ENCODE measurements around the gene FOSL1.
"Not testable (repeated sequence)": the region's sequence is repeated elsewhere in the genome, so short reads cannot be mapped to it uniquely, and the experiment has no call there.

Gene FOSL1

DNA sequence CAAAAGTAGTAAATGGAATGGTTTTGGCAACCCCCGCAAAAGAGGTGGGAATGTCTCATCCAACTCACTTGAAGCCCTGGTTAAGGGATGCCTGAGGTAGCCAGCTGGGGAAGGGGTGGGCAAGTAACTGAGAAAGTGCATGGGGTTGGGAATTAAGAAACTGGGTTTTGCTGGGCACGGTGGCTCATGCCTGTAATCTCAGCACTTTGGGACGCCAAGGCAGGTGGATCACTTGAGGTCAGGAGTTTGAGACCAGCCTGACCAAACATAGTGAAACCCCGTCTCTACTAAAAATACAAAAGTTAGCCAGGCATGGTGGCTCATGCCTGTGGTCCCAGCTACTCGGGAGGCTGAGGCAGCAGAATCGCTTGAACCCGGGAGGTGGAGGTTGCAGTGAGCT is 51.5 kb downstream of the FOSL1 start:
- peaks cover 21 to 24% of the 10 kb centered on the region in 2 donors for H3K36me3 ChIP-seq (ENCODE audit: control insufficient read depth in 2 of 2, insufficient read depth in 2 of 2, low read length in 2 of 2)
- H3K4me3 ChIP-seq (ENCODE audit: low read length in 2 of 2); H3K9ac ChIP-seq (ENCODE audit: low read length in 2 of 2): not testable (repeated sequence)

GRCh38 chr11:65847746-65848145 is 52.4 kb downstream of the FOSL1 start:
- no peak overlapping the region for H3K27ac ChIP-seq (ENCODE audit: low read length)
- H3K27me3 ChIP-seq (ENCODE audit: control insufficient read depth in 1 of 2, insufficient read depth in 2 of 2, low read length in 2 of 2): no peaks in the 10 kb centered on the region
- H3K9ac ChIP-seq (ENCODE audit: low read length in 2 of 2): no peak overlapping the region
- H3K36me3 ChIP-seq (ENCODE audit: control insufficient read depth in 2 of 2, insufficient read depth in 2 of 2, low read length in 2 of 2): peaks cover 12 to 16% of the 10 kb centered on the region in 2 donors
- H3K9me3 ChIP-seq (ENCODE audit: control insufficient read depth in 2 of 2, low read length in 2 of 2): peaks cover 0 to 7% of the 10 kb centered on the region in 2 donors
- H3K4me1 ChIP-seq (ENCODE audit: control insufficient read depth, insufficient read depth, low read length): no peaks in the 10 kb centered on the region
- H3K4me3 ChIP-seq (ENCODE audit: low read length in 2 of 2): no peak overlapping the region

More for the DNA sequence above, 51.5 kb downstream of the FOSL1 start:
- H3K27me3 ChIP-seq (ENCODE audit: control insufficient read depth in 1 of 2, insufficient read depth in 2 of 2, low read length in 2 of 2); H3K9me3 ChIP-seq (ENCODE audit: control insufficient read depth in 2 of 2, low read length in 2 of 2); H3K4me1 ChIP-seq (ENCODE audit: control insufficient read depth, insufficient read depth, low read length); H3K27ac ChIP-seq (ENCODE audit: low read length): not testable (repeated sequence)

- H3K36me3 ChIP-seq (ENCODE audit: control insufficient read depth in 2 of 2, insufficient read depth in 2 of 2, low read length in 2 of 2): no peaks in the 10 kb centered on the region
- no peak overlapping the region for H3K4me3 ChIP-seq (ENCODE audit: low read length in 2 of 2)
- no peaks in the 10 kb centered on the region for H3K4me1 ChIP-seq (ENCODE audit: control insufficient read depth, insufficient read depth, low read length)
- H3K27me3 ChIP-seq (ENCODE audit: control insufficient read depth in 1 of 2, insufficient read depth in 2 of 2, low read length in 2 of 2): no peaks in the 10 kb centered on the region
- no peaks in the 10 kb centered on the region for H3K9me3 ChIP-seq (ENCODE audit: control insufficient read depth in 2 of 2, low read length in 2 of 2)
- no peak overlapping the region for H3K27ac ChIP-seq (ENCODE audit: low read length)
- no peak overlapping the region for H3K9ac ChIP-seq (ENCODE audit: low read length in 2 of 2)
Measured at GRCh38 chr11:65844231-65844872, 55.8 kb downstream of the FOSL1 start.

DNA sequence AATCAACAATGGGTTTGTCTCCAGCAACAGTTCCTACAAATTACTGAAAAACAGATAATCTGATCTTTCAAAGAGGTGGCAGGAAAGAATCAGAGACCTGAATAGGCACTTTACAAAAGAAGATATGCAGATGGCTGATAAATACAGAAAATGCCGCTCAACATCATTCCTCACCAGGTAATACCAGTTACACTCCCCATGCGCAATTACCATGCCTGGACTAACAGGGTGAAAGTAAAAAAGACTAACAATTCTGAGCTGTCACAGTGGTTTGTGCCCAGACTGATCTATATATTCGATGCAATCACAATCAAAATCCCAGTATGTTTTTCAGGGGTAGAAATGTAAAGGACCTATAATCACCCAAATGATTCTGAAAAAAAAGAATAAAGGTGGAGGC is 56.4 kb downstream of the FOSL1 start:
- Histone ChIP-seq H3K36me3 (ENCODE audit: control insufficient read depth in 2 of 2, insufficient read depth in 2 of 2, low read length in 2 of 2) (no peaks in the 10 kb centered on the region), H3K4me3 (ENCODE audit: low read length in 2 of 2) (no peak overlapping the region), H3K27ac (ENCODE audit: low read length) (no peak overlapping the region), H3K4me1 (ENCODE audit: control insufficient read depth, insufficient read depth, low read length) (no peaks in the 10 kb centered on the region), H3K27me3 (ENCODE audit: control insufficient read depth in 1 of 2, insufficient read depth in 2 of 2, low read length in 2 of 2) (no peaks in the 10 kb centered on the region), H3K9me3 (ENCODE audit: control insufficient read depth in 2 of 2, low read length in 2 of 2) (no peaks in the 10 kb centered on the region), H3K9ac (ENCODE audit: low read length in 2 of 2) (no peak overlapping the region)

GRCh38 chr11:65842144-65842543 is 58.0 kb downstream of the FOSL1 start:
- no peak overlapping the region for H3K9ac ChIP-seq (ENCODE audit: low read length in 2 of 2)
- H3K27me3 ChIP-seq (ENCODE audit: control insufficient read depth in 1 of 2, insufficient read depth in 2 of 2, low read length in 2 of 2): no peaks in the 10 kb centered on the region
- H3K9me3 ChIP-seq (ENCODE audit: control insufficient read depth in 2 of 2, low read length in 2 of 2): no peaks in the 10 kb centered on the region
- H3K4me3 ChIP-seq (ENCODE audit: low read length in 2 of 2): no peak overlapping the region
- H3K36me3 ChIP-seq (ENCODE audit: control insufficient read depth in 2 of 2, insufficient read depth in 2 of 2, low read length in 2 of 2): no peaks in the 10 kb centered on the region
- no peaks in the 10 kb centered on the region for H3K4me1 ChIP-seq (ENCODE audit: control insufficient read depth, insufficient read depth, low read length)
- H3K27ac ChIP-seq (ENCODE audit: low read length): no peak overlapping the region
